ENCODE results near the gene LAPTM5.
A peak's percentile ranks its signal among the peaks of the same experiment; 100 is the strongest.
"Not testable (repeated sequence)": the region's sequence is repeated elsewhere in the genome, so short reads cannot be mapped to it uniquely, and the experiment has no call there.

The LAPTM5 gene

GRCh38 chr1:30790850-30791778 lies 33.5 kb upstream of the LAPTM5 start:
- Mint-ChIP-seq H3K27me3 (peaks cover 36 to 49% of the 10 kb centered on the region in 2 donors), H3K4me1 (peaks cover 13 to 32% of the 10 kb centered on the region in 2 donors), H3K36me3 (peaks cover 0 to 2% of the 10 kb centered on the region in 2 donors), H3K27ac (peak overlapping the region; percentile 86), H3K4me3 (peak overlapping the region in 1 of 2 donors; percentile 11), H3K9me3 (no peaks in the 10 kb centered on the region)
- ATAC-seq (replicated peaks) (peak; percentile 87 to 89), DNase-seq (peak; percentile 59)

- not testable (repeated sequence) for H3K36me3 Mint-ChIP-seq; ATAC-seq (replicated peaks); H3K9me3 Mint-ChIP-seq; H3K4me3 Mint-ChIP-seq; DNase-seq
- peak overlapping the region; percentile 77 for H3K27ac Mint-ChIP-seq
- H3K4me1 Mint-ChIP-seq = peaks cover 13 to 32% of the 10 kb centered on the region in 2 donors
- H3K27me3 Mint-ChIP-seq = peaks cover 36 to 58% of the 10 kb centered on the region in 2 donors
Measured at GRCh38 chr1:30790256-30790525, 32.6 kb upstream of the LAPTM5 start.

- no peak overlapping the region for H3K4me3 Mint-ChIP-seq
- H3K9me3 Mint-ChIP-seq = no peaks in the 10 kb centered on the region
- H3K27ac Mint-ChIP-seq = no peak overlapping the region
- ATAC-seq (replicated peaks) = no peak
- H3K36me3 Mint-ChIP-seq = peaks cover 0 to 2% of the 10 kb centered on the region in 2 donors
- DNase-seq = no peak
- H3K27me3 Mint-ChIP-seq = peaks cover 36 to 60% of the 10 kb centered on the region in 2 donors
- H3K4me1 Mint-ChIP-seq = peaks cover 13 to 32% of the 10 kb centered on the region in 2 donors
Measured at GRCh38 chr1:30789388-30790255, 32.0 kb upstream of the LAPTM5 start.

GRCh38 chr1:30788580-30789387 lies 31.2 kb upstream of the LAPTM5 start:
- H3K4me3 Mint-ChIP-seq = no peak overlapping the region
- H3K36me3 Mint-ChIP-seq = peaks cover 0 to 2% of the 10 kb centered on the region in 2 donors
- H3K9me3 Mint-ChIP-seq = no peaks in the 10 kb centered on the region
- peaks cover 13 to 32% of the 10 kb centered on the region in 2 donors for H3K4me1 Mint-ChIP-seq
- ATAC-seq (replicated peaks) = no peak
- H3K27me3 Mint-ChIP-seq = peaks cover 33 to 60% of the 10 kb centered on the region in 2 donors
- no peak overlapping the region for H3K27ac Mint-ChIP-seq
- DNase-seq = no peak

GRCh38 chr1:30787856-30788495 lies 30.4 kb upstream of the LAPTM5 start:
- no peaks in the 10 kb centered on the region for H3K9me3 Mint-ChIP-seq
- peaks cover 0 to 2% of the 10 kb centered on the region in 2 donors for H3K36me3 Mint-ChIP-seq
- H3K27me3 Mint-ChIP-seq = peaks cover 28 to 55% of the 10 kb centered on the region in 2 donors
- DNase-seq = no peak
- peaks cover 17 to 40% of the 10 kb centered on the region in 2 donors for H3K4me1 Mint-ChIP-seq
- H3K4me3 Mint-ChIP-seq = no peak overlapping the region
- no peak for ATAC-seq (replicated peaks)
- no peak overlapping the region for H3K27ac Mint-ChIP-seq

- DNase-seq = no peak
- H3K4me3 Mint-ChIP-seq = no peak overlapping the region
- ATAC-seq (replicated peaks) = no peak
- H3K27me3 Mint-ChIP-seq = peaks cover 26 to 52% of the 10 kb centered on the region in 2 donors
- H3K9me3 Mint-ChIP-seq = no peaks in the 10 kb centered on the region
- H3K4me1 Mint-ChIP-seq = peaks cover 22 to 48% of the 10 kb centered on the region in 2 donors
- H3K27ac Mint-ChIP-seq = no peak overlapping the region
- H3K36me3 Mint-ChIP-seq = peaks cover 0 to 2% of the 10 kb centered on the region in 2 donors
Measured at GRCh38 chr1:30787266-30787665, 29.7 kb upstream of the LAPTM5 start.

- no peak overlapping the region for H3K27ac Mint-ChIP-seq
- H3K4me3 Mint-ChIP-seq = no peak overlapping the region
- H3K36me3 Mint-ChIP-seq = peaks cover 0 to 2% of the 10 kb centered on the region in 2 donors
- peaks cover 23 to 46% of the 10 kb centered on the region in 2 donors for H3K4me1 Mint-ChIP-seq
- H3K9me3 Mint-ChIP-seq = no peaks in the 10 kb centered on the region
- DNase-seq (no peak), ATAC-seq (replicated peaks) (no peak)
- H3K27me3 Mint-ChIP-seq = peaks cover 26 to 43% of the 10 kb centered on the region in 2 donors
Measured at GRCh38 chr1:30786264-30786991, 28.9 kb upstream of the LAPTM5 start.

GRCh38 chr1:30785714-30786113 lies 28.1 kb upstream of the LAPTM5 start:
- no peak for DNase-seq
- Mint-ChIP-seq H3K27ac (peak overlapping the region; percentile 9), H3K27me3 (peaks cover 26 to 39% of the 10 kb centered on the region in 2 donors), H3K4me1 (peaks cover 18 to 46% of the 10 kb centered on the region in 2 donors), H3K4me3 (no peak overlapping the region), H3K9me3 (no peaks in the 10 kb centered on the region), H3K36me3 (peaks cover 0 to 2% of the 10 kb centered on the region in 2 donors)
- ATAC-seq (replicated peaks) = no peak

GRCh38 chr1:30785181-30785580 lies 27.6 kb upstream of the LAPTM5 start:
- Mint-ChIP-seq H3K9me3 (no peaks in the 10 kb centered on the region), H3K4me3 (no peak overlapping the region), H3K27ac (peak overlapping the region; percentile 9), H3K27me3 (peaks cover 26 to 39% of the 10 kb centered on the region in 2 donors), H3K4me1 (peaks cover 18 to 46% of the 10 kb centered on the region in 2 donors), H3K36me3 (peaks cover 0 to 2% of the 10 kb centered on the region in 2 donors)
- DNase-seq (no peak), ATAC-seq (replicated peaks) (no peak)

GRCh38 chr1:30783256-30783915 lies 25.8 kb upstream of the LAPTM5 start:
- Mint-ChIP-seq H3K9me3 (no peaks in the 10 kb centered on the region), H3K36me3 (peaks cover 0 to 2% of the 10 kb centered on the region in 2 donors), H3K27ac (no peak overlapping the region), H3K4me3 (no peak overlapping the region), H3K27me3 (peaks cover 16 to 30% of the 10 kb centered on the region in 2 donors), H3K4me1 (peaks cover 26 to 54% of the 10 kb centered on the region in 2 donors)
- DNase-seq = no peak
- ATAC-seq (replicated peaks) = no peak

- ATAC-seq (replicated peaks) = peak; percentile 64 to 66
- Mint-ChIP-seq H3K36me3 (no peaks in the 10 kb centered on the region), H3K27ac (peak overlapping the region; percentile 74), H3K27me3 (peaks cover 8 to 22% of the 10 kb centered on the region in 2 donors), H3K4me1 (peaks cover 29 to 58% of the 10 kb centered on the region in 2 donors), H3K4me3 (peak overlapping the region; percentile 67 to 68), H3K9me3 (no peaks in the 10 kb centered on the region)
- peak; percentile 68 for DNase-seq
Measured at GRCh38 chr1:30782361-30783255, 25.0 kb upstream of the LAPTM5 start.

- Mint-ChIP-seq H3K9me3 (no peaks in the 10 kb centered on the region), H3K27me3 (peaks cover 4 to 17% of the 10 kb centered on the region in 2 donors), H3K36me3 (no peaks in the 10 kb centered on the region), H3K4me3 (no peak overlapping the region), H3K27ac (no peak overlapping the region), H3K4me1 (peaks cover 29 to 60% of the 10 kb centered on the region in 2 donors)
- no peak for ATAC-seq (replicated peaks)
- no peak for DNase-seq
Measured at GRCh38 chr1:30781906-30782305, 24.3 kb upstream of the LAPTM5 start.
